ENCODE measurements around the gene CD86.

Gene CD86

DNA sequence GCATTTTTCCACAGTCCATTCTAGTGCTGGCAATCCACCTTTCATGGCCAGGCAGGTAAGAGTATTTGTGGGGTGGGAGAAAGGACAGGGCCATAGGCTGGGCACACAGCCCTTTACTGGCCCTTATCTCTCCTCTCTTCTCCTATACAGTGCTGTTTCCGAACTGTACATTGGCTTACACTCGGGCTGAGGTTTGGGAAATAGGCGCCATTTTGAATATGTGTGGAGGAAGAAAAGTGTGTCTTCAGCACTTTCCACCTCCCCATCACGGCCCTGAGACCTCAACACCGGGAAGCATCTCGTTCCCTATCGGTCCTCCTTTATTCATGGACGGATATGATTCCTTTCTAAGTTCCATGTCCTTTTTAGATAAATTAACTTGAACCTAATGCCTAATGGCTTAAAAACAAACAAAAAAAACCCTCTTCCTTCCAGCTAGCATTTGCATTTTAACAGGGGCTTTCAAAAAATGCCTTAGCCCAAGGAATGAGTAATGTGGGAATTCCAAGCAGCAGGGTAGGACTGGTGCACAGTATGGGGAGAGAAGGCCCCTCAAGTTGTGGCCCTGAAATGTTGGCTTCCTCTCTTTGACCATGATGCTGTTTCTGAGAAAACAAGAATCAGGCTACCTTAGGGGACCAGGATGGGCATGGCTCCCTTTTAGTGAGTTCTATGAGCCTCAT, 24.5 kb downstream of the CD86 start:
- DNase-seq (ENCODE audit: low read depth) = no peak
- TF ChIP-seq, protein P1, sequence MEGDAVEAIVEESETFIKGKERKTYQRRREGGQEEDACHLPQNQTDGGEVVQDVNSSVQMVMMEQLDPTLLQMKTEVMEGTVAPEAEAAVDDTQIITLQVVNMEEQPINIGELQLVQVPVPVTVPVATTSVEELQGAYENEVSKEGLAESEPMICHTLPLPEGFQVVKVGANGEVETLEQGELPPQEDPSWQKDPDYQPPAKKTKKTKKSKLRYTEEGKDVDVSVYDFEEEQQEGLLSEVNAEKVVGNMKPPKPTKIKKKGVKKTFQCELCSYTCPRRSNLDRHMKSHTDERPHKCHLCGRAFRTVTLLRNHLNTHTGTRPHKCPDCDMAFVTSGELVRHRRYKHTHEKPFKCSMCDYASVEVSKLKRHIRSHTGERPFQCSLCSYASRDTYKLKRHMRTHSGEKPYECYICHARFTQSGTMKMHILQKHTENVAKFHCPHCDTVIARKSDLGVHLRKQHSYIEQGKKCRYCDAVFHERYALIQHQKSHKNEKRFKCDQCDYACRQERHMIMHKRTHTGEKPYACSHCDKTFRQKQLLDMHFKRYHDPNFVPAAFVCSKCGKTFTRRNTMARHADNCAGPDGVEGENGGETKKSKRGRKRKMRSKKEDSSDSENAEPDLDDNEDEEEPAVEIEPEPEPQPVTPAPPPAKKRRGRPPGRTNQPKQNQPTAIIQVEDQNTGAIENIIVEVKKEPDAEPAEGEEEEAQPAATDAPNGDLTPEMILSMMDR (conservative IDR thresholded peaks at IDR 0.05; ENCODE audit: low read depth, low read length) = no peak

DNA sequence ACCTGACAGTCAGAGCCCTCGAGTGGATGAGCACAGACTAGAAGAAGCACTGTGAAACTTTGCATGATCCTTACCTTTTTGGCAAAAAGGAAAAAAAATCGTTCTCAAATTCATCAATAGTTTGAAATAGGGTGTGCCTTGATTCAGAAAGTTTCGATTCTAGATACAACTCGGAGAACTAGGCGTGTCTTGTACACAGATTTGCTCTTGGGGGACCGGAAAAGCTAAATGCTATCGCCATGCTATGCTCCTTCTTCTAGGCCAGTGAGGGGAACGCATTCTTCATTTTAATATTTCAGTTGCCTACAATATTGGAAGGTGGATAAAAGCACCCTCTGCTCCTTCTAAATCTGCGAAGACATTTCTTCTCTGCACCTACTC, 25.0 kb downstream of the CD86 start:
- H3K4me3 ChIP-seq (ENCODE audit: low read length) = no peak overlapping the region
- TF ChIP-seq, protein P1 (conservative IDR thresholded peaks at IDR 0.05; ENCODE audit: low read depth, low read length) = no peak
- no peak for DNase-seq (ENCODE audit: low read depth)

More for the DNA sequence above, 24.5 kb downstream of the CD86 start:
- no peak overlapping the region for H3K4me3 ChIP-seq (ENCODE audit: low read length)

DNA sequence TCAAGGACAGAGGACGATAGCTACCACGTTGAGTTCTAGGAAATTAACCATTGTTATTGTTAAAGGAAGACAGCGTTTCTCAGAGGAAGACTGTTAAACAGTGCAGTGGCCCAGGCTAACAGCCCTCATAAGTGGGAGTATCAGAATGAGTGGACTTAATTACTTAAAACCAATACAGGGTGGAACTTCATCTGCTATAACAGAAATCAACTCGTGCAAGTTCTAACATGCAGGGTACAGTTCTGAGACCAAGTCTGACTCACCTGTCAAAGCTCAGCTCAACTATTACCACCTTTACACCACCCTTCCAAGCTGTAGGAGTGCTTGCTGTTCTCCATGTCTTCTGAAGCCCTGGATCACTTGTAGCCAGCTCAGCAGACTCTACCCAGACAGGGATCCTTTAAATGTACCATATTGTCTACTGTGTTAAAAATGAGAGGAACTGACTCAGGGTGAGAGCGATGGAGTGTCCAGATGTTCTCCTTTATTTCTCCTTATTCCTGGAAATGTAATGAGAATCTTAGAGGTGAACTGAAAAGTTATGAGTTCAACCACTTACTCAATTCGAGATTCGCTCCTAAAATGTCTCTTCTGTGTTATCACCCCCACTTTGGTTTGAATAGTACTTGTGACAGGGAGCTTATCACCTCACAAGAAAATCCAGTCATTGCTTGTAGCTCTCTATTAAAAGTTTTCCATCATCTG, 26.5 kb downstream of the CD86 start:
- no peak overlapping the region for H3K4me3 ChIP-seq (ENCODE audit: low read length)
- DNase-seq (ENCODE audit: low read depth) = no peak
- TF ChIP-seq, protein P1 (conservative IDR thresholded peaks at IDR 0.05; ENCODE audit: low read depth, low read length) = no peak

DNA sequence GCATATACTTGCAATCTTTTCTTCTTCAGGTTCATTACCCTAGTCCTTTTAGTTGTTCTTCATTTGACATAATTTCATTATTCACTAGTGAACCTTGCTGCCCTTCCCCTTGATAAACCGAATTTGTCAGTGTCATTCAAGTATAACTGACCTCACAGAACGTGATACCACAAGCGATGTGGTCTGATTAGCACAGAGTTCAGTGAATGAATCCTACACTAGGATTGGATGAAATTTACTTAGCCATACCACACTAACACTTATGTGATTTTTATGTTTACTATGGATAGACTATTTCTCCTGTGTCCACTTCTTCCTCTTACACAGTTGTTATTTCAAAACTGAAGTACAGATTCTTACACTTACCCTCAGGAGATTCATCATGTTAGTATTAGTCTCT, 27.2 kb downstream of the CD86 start:
- DNase-seq (ENCODE audit: low read depth) = no peak
- TF ChIP-seq, protein P1 (conservative IDR thresholded peaks at IDR 0.05; ENCODE audit: low read depth, low read length) = no peak
- no peak overlapping the region for H3K4me3 ChIP-seq (ENCODE audit: low read length)

DNA sequence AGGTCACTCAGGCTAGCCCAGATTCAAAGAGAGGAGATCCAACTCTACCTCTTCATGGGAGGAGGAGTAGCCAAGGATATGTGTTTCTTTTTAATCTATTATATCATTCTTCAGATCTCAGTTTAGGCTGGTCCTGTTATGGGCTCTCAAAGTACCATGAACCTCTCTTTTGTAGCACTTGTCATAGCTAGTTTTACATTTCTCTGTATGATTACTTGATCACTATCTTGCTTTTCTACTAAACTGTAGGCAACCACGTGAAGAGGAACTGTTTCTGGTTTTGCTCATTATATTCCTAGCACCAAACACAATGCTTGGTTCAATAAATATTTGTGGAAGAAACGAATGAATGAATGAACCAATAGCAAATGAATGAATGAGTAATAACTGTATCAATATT, 29.6 kb downstream of the CD86 start:
- H3K4me3 ChIP-seq (ENCODE audit: low read length) = no peak overlapping the region
- TF ChIP-seq, protein P1 (conservative IDR thresholded peaks at IDR 0.05; ENCODE audit: low read depth, low read length) = no peak
- DNase-seq (ENCODE audit: low read depth) = no peak

DNA sequence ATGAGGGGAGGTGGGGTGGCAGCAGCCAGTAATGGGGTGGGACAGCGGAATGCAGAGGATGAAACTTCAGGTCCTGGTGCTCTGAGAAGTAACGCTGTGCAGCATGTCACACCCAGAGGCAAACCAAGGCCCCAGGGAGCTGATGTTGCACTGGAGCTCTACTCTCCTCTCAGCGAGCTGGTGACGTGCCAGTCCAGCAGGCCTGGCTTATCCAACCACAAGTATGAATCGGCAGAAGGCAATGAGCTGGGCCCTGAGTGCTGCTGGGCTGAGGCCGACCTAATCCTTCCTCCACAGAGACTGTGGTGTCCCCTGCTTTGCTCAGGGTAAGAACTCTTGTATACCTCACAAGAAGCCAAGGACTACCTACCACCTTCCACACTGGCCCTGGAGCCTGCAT, 30.5 kb downstream of the CD86 start:
- H3K4me3 ChIP-seq (ENCODE audit: low read length) = no peak overlapping the region
- no peak for DNase-seq (ENCODE audit: low read depth)
- TF ChIP-seq, protein P1 (conservative IDR thresholded peaks at IDR 0.05; ENCODE audit: low read depth, low read length) = no peak

DNA sequence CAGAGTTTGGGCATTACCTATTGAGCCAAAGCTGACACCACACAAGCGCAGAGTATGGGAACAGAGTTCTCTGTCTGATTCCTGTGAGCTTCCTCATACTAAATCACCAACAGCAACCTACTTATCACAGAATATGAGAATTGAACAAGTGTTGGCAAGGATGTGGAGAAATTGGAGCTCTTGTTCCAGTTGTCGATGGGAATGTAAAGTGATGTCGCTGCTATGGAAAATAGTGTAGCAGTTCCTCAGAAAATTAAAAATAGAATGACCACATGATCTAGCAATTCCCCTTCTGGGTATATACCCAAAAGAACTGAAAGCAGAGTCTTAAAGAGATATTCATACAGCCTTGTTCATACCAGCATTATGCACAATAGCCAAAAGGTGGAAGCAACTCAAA, 33.4 kb downstream of the CD86 start:
- no peak for DNase-seq (ENCODE audit: low read depth)
- TF ChIP-seq, protein P1 (conservative IDR thresholded peaks at IDR 0.05; ENCODE audit: low read depth, low read length) = no peak
- no peak overlapping the region for H3K4me3 ChIP-seq (ENCODE audit: low read length)

Measured in retinal pigment epithelial cell (primary cell).